GM19351 (cell line): ENCODE data around the gene VAC14.
"Not testable (repeated sequence)": the region's sequence is repeated elsewhere in the genome, so short reads cannot be mapped to it uniquely, and the experiment has no call there.

Source experiments
- ATAC-seq: cut with Tn5 transposase; IDR thresholded peaks from one replicate; pipeline ENCODE4 v1.9.1; 2021; ENCODE audit warnings: mild to moderate bottlenecking, moderate library complexity; ENCODE audit not compliant: unreplicated experiment

The VAC14 gene

DNA sequence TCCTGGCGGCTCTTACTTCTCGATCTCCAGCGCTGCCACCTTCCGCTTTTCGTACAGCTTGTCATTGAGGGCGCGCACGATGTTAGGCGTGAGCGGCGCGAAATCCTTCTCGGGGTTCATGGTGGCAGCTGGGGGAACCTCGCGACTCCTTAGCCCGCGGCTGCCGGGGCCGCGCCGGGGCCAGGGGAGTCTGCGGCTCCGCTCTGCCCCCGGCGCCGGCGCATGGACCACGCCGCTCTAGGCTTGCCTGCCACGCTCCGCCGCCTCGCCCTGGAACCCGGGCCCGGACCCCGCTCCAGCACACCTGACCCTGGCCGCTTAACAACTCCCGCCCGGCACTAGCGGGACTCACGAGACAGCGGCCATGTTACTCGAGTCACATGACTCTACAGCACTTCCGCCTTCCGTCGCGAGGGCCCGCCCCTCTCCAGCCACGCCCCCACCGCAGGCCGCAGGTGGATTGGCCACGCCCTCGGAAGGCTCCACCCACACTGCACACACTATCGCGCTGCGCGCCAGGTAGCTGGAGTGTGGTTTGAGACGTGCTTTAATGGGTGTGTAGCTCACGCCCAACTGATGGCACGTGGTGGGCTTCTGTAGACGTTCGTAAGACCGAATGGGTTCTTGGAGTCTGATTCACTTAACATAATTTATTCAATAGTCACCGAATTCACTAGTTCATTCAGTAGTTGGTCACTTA lies at the start of gene VAC14:
VAC14 (minus strand) TSS at position 378 of the 700 bp plus-strand sequence; CDS start at position 120, 258 bp downstream.
- ATAC-seq = peak; percentile 96

- ATAC-seq = not testable (repeated sequence)
These were observed 22.6 kb upstream of the VAC14 start for GRCh38 chr16:70823498-70824118.

DNA sequence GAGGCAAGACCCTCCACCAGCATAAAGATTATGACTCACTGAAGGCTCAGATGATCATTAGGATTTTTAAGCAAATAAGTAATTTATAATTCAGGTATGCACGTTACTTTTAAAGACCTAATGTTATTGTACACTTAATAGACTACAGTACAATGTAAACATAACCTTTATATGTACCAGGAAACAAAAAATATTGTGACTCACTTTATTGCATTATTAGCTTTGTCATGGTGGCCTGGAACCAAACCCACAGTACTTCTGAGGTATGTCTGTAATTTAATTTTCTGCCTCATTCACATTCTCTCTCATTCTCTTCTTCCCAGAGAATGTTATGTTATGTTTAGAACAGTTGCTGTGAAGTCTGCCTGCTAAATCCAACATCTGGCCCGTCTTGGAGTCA lies 21.8 kb upstream of the VAC14 start:
- ATAC-seq = not testable (repeated sequence)

GRCh38 chr16:70818088-70818487 lies 17.1 kb upstream of the VAC14 start:
- ATAC-seq = not testable (repeated sequence)

- no peak for ATAC-seq
These were observed 8.6 kb upstream of the VAC14 start for GRCh38 chr16:70809392-70810060.

DNA sequence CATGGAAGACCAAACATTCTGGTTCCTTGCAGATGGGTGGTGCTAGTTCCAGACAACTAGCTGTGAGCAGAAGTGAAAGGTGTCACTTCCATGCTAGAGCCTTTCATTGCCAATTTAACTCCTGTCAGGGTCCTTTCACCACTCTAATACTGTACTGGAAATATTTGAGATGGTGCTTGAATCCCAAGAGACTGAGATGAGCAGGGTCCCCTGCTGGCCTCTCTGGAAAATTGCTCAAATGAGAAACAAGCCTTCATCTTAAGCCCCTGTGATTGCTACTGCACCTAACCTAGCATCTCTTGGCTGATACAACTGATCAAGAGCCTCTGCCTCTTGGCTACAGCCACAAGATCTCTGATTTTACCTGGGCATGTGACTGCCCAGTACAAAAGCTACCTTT lies 7.4 kb upstream of the VAC14 start:
- no peak for ATAC-seq

GRCh38 chr16:70805787-70806186 lies 4.8 kb upstream of the VAC14 start:
- ATAC-seq = no peak

DNA sequence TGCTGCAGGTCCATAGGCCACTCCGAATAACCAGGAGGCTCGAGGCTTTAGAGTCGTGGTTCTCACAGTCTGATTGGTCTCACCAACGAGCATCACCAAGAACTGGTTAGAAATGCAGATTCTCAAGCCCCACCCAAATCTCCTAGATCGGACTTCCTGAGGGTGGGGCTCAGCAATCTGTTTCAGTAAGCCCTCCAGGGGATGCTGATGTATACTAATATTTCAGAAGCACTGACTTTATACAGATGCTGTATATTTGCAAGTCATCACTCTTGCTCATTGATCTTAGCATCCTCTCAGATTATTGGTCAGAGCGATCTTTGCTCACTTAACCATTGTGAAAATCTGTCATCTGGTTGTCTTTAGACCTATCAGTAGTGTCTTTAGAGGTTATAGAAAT lies 4.4 kb upstream of the VAC14 start:
- ATAC-seq = no peak

DNA sequence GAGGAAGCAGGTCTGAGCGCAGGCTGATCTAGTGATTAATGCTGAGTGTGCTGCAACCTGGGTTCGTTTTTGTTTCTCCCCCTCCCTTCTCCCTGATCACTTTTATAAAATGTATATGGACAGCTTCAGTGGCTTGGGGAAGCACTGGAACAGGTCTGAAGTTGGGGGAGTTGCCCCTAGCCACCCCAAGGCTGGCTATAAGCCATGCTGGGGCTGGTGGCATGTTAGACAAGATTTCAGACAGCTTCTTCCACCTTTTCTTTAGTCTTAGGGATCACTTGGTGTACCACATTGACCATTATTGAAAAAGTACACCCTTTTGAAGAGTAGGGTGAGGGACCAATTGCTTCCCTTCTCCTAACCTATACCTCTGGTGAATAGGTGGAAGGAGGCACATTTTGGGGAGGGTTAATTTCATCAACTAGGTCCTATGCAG lies 3.8 kb upstream of the VAC14 start:
- no peak for ATAC-seq

- no peak for ATAC-seq
These were observed 3.3 kb upstream of the VAC14 start for GRCh38 chr16:70804153-70804733.

DNA sequence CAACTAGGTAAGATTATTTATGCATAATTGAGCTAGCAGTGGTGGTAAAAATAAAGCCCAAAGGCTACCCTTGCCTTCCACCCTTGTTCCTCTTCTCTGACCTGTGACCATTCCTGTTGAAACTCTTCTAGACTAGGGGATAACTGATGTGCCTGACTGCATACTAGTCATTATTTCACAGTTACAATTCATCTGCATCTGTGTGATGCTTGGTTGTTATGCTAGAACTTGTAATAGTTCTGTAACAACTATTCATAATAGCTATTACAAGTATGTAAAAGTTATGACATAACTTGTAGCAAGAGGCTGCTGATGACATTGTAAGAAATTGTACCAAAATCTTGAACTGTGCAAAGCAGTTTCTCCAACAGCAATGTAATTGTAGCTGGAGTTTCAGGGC lies 2.4 kb upstream of the VAC14 start:
- ATAC-seq = no peak

DNA sequence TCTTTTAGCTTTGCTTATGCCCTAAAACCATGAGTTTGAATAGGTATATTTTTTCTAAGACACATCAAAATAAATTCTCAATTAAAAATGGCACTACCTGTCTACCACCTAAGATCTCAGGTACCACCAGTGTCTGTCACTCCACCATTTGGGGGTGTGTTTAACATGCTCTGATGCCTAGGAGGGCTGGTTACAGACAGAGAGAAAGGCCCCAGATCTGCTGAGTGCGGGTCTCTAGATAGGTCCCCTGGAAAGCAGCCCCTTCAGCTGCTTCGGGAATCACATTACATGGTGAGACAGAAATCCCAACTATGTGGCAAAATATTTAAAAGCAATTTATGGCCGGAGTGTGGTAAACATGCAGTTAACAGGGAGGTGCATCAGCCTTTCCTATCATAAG lies 653 bp upstream of the VAC14 start:
- no peak for ATAC-seq

DNA sequence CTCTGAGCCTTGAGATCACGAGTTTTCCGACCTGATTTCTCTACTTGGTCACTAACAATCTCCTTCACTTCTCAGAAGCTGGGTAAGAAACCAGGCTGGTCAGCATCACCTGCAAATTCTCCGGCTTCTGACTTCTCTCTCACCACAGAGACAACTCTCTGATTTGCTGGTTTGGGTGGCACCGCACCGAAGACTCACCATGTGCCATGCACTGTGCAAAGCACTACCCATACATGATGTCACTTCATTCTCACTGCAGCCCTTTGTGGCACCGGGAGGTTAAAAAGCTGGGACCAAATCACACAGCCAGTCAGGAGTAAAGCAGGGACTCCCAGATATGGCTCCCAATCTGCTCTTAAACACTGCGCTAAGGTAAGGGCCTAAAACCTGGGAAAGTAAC lies 647 bp downstream of the VAC14 start:
- ATAC-seq = peak; percentile 10

- ATAC-seq = no peak
These were observed 4.7 kb downstream of the VAC14 start for GRCh38 chr16:70796301-70796700.

DNA sequence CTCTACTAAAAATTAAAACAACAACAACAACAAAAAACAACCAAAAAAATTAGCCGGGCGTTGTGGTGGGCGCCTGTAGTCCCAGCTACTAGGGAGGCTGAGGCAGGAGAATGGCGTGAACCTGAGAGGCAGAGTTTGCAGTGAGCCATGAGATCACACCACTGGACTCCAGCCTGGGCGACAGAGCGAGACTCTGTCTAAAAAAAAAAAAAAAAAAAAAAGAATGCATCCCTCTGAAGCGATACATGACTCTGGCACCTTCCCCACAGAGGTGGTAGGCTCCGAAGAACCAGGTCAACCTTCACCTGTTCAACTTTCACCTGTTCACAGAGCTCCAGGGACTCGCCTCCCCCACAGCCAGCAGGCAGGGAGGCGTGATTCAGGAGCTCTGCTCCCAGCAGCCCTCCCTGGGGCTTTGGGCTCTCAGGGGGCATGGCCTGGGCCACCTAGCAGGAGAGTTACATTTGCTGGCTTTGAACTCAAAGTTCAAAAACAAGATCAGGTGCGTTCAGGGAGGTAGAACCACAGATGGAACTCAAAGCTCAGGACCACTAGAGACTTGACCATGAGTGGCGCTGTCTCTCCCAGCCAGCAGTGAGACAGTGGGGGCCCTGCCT lies 5.6 kb downstream of the VAC14 start:
- no peak for ATAC-seq

DNA sequence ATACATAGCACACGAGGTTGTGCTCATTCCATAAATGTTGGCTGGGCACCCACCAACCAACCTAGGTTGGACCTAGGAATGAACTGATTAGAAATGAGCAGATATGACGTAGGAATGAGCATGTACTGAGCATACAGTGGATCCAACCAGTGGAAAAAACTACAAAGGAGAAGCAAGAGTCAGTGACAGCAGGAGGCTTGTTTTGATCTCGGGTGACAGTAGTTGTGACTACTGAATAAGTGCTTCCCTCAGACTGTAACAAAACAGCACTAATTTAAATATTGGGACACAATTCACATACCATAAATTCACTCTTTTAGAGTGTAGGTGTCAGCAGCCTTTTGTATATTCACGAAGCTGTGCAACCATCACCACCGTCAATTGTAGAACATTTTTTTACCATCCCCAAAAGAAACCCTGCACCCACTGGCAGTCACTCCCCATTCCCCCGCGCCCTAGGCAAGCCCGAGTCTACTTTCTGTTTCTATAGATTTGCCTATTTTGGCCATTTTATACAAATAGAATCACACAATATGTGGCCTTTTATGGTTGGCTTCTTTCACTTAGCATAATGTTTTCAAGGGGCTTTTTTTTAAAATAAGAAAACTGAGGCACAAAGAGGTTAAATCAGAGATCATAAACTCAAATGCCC lies 7.0 kb downstream of the VAC14 start:
- peak; percentile 60 for ATAC-seq

- no peak for ATAC-seq
These were observed 10.1 kb downstream of the VAC14 start for GRCh38 chr16:70790815-70791214.

DNA sequence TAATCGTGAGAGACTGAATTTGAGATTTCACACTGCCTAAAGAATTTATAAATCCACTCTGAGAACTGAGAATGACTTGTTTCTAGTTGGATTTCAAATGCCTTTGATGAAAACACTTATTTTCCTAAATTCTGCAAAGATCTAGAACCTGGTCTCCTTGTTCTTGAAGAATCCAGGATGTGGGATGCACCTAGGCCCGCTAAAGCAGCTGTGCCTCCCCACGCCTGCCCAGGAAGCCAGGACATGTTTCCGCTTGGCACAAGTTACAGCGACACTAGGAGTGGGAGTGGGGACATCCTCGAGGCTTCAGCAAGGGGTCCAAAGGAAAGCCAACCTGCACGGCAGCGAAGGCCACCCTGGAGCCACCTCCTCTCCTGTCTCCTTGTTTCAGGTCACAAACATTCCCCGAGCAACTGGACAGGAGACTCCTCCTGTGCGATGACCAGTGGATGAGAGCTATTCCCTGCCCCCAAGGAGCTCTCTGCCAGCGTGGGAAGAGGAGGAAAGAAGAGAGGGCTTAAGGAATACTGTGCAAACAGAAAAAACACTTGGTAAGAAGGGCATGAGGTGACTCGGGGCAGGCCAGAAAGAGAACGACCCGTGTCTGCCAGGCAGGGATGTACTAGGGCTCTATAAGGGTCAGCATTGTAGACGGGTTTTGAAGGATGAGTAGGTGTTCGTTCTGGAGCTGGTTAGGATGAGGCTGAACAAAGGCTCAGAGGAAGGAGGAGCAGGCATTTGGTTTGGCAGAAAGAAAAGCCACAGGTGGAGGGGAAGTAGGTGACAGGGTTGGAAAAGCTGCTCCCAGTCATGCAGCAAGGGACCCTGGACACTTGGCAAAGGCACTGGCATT lies 11.1 kb downstream of the VAC14 start:
- ATAC-seq = no peak

- ATAC-seq = no peak
These were observed 12.0 kb downstream of the VAC14 start for GRCh38 chr16:70788668-70789594.
